WTC11 (cell line): ENCODE measurements around the gene NKRF.

Experiments used
- ATF3 ChIP-seq: sonication (generic); formaldehyde crosslinking; conservative IDR thresholded peaks from 2 replicates; pipeline ENCODE4 v1.8.1; 2022; ENCODE audit warnings: mild to moderate bottlenecking, missing genetic modification reagents
- CTCF ChIP-seq: fragments of 200-600 bp; IDR thresholded peaks from 2 replicates; pipeline ENCODE4 v1.8.0; 2022; ENCODE audit warnings: antibody characterized with exemption
- MLX ChIP-seq: sonication (generic); formaldehyde crosslinking; IDR thresholded peaks from 2 replicates; pipeline ENCODE4 v1.8.1; 2023; ENCODE audit warnings: mild to moderate bottlenecking, missing genetic modification reagents, moderate library complexity
- USF1 ChIP-seq: sonication (generic); formaldehyde crosslinking; IDR thresholded peaks from 2 replicates; pipeline ENCODE4 v1.8.0; 2022; ENCODE audit warnings: mild to moderate bottlenecking, missing genetic modification reagents
- TF ChIP-seq, protein P1 (sequence below): sonication (generic); formaldehyde crosslinking; IDR thresholded peaks from 2 replicates; pipeline ENCODE4 v1.8.1; 2023; ENCODE audit warnings: mild to moderate bottlenecking, moderate library complexity, missing genetic modification reagents

- no peak for TF ChIP-seq ATF3
- TF ChIP-seq MLX (CRISPR knock-in tag): no peak
- TF ChIP-seq, protein P1, sequence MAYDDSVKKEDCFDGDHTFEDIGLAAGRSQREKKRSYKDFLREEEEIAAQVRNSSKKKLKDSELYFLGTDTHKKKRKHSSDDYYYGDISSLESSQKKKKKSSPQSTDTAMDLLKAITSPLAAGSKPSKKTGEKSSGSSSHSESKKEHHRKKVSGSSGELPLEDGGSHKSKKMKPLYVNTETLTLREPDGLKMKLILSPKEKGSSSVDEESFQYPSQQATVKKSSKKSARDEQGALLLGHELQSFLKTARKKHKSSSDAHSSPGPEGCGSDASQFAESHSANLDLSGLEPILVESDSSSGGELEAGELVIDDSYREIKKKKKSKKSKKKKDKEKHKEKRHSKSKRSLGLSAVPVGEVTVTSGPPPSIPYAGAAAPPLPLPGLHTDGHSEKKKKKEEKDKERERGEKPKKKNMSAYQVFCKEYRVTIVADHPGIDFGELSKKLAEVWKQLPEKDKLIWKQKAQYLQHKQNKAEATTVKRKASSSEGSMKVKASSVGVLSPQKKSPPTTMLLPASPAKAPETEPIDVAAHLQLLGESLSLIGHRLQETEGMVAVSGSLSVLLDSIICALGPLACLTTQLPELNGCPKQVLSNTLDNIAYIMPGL (CRISPR knock-in tag): no peak
- no peak for TF ChIP-seq CTCF
- no peak for TF ChIP-seq USF1
Observed at GRCh38 chrX:119541188-119541587, 65.0 kb downstream of the NKRF start.
